Neural progenitor cell (in vitro differentiated cells): ENCODE data around the gene PLEKHG2. TPM values are rescaled to one million over a fixed set of nuclear protein-coding genes. Genes with fewer than 3 reads are reported as not detected.

Source experiments
- DNase-seq: peaks from one replicate; pipeline ENCODE4 v3.0.0-alpha.2; 2016; ENCODE audit warnings: low spot score
- H2AFZ ChIP-seq: fragments of 200-600 bp; sonication (generic); replicated peaks from 2 replicates; pipeline ENCODE4 v1.6.1; 2016; ENCODE audit warnings: antibody characterized with exemption
- H3F3A ChIP-seq: fragments of 200-600 bp; sonication (generic); 2 replicates; pipeline ENCODE4 v1.6.1; 2016; ENCODE audit warnings: antibody characterized with exemption, low read depth
- H3K27ac ChIP-seq: fragments of 200-600 bp; sonication (generic); 2 replicates; pipeline ENCODE4 v1.5.1; 2016; ENCODE audit warnings: mild to moderate bottlenecking
- H3K27me3 ChIP-seq: fragments of 200-600 bp; sonication (generic); 2 replicates; pipeline ENCODE4 v1.6.1; 2016; ENCODE audit warnings: mild to moderate bottlenecking, moderate library complexity
- H3K36me3 ChIP-seq: fragments of 200-600 bp; sonication (generic); 2 replicates; pipeline ENCODE4 v1.5.1; 2016
- H3K4me1 ChIP-seq: fragments of 200-600 bp; sonication (generic); 2 replicates; pipeline ENCODE4 v1.6.1; 2016; ENCODE audit warnings: mixed run types
- H3K4me2 ChIP-seq: fragments of 200-600 bp; sonication (generic); 2 replicates; pipeline ENCODE4 v1.6.1; 2016
- H3K4me3 ChIP-seq: fragments of 200-600 bp; sonication (generic); 2 replicates; pipeline ENCODE4 v1.5.1; 2016
- H3K79me2 ChIP-seq: fragments of 200-600 bp; sonication (generic); 2 replicates; pipeline ENCODE4 v1.6.1; 2016; ENCODE audit warnings: low read depth
- H3K9ac ChIP-seq: fragments of 200-600 bp; sonication (generic); 2 replicates; pipeline ENCODE4 v1.6.1; 2016
- H3K9me3 ChIP-seq: fragments of 200-600 bp; sonication (generic); 2 replicates; pipeline ENCODE4 v1.5.1; 2016; ENCODE audit warnings: low read depth
- H4K20me1 ChIP-seq: fragments of 200-600 bp; sonication (generic); 2 replicates; pipeline ENCODE4 v1.6.1; 2016; ENCODE audit warnings: low read depth
- H3K27ac Mint-ChIP-seq: 3 replicates; pipeline ENCODE4 v1.8.0; 2021; ENCODE audit warnings: mixed read lengths
- H3K27me3 Mint-ChIP-seq: 2 replicates; pipeline ENCODE4 v1.8.0; 2022; ENCODE audit warnings: low read depth, mild to moderate bottlenecking, inconsistent platforms, moderate library complexity, mixed read lengths; ENCODE audit not compliant: insufficient read depth
- H3K36me3 Mint-ChIP-seq: 3 replicates; pipeline ENCODE4 v1.8.0; 2021; ENCODE audit warnings: mixed read lengths
- H3K4me1 Mint-ChIP-seq: 3 replicates; pipeline ENCODE4 v1.8.0; 2021; ENCODE audit warnings: mixed read lengths
- H3K4me3 Mint-ChIP-seq: 3 replicates; pipeline ENCODE4 v1.8.0; 2021; ENCODE audit warnings: mild to moderate bottlenecking, moderate library complexity, mixed read lengths
- H3K9me3 Mint-ChIP-seq: 3 replicates; pipeline ENCODE4 v1.8.0; 2020; ENCODE audit warnings: mixed read lengths
- CTCF ChIP-seq: fragments of 200-600 bp; sonication (generic); IDR thresholded peaks from 2 replicates; pipeline ENCODE4 v1.5.1; 2017; ENCODE audit warnings: antibody characterized with exemption, mild to moderate bottlenecking
- EZH2 ChIP-seq: fragments of 200-600 bp; sonication (generic); IDR thresholded peaks from 2 replicates; pipeline ENCODE4 v1.6.1; 2017; ENCODE audit warnings: antibody characterized with exemption, mild to moderate bottlenecking, moderate library complexity
- EZH2phosphoT487 ChIP-seq: fragments of 200-600 bp; sonication (generic); IDR thresholded peaks from 2 replicates; pipeline ENCODE4 v1.6.1; 2017; ENCODE audit warnings: antibody characterized with exemption
- total RNA-seq: library from RNA; depleted of rRNA; stranded (reverse); fragments of >200 nt; gene quantifications from 2 replicates; pipeline ENCODE4 v1.2.3, GENCODE V29; 2015; ENCODE audit warnings: low replicate concordance

The PLEKHG2 gene
- total RNA-seq, 1 donor from 2014 or later: 10.7 TPM

DNA sequence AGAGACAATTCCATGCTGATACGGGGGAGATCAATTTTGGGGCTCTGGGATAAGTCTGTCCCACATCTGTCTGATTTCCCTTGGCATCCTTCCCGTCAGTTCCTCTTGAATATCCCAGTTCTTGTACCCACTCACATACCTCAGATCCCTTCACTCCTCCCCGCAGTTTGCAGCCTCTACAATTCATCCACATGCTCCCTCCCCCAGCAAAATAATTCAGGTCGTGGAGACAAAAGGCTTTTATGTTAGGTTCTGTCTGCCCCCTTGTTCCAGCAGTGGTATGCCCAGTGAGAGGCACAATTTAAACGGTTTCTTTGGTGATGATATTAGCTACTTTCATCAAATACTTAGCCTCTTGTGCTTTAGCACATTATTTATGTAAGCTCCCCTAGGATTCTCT is 13.7 kb downstream of the PLEKHG2 start:
- H3K9me3 Mint-ChIP-seq: no peaks in the 10 kb centered on the region
- H3K4me1 Mint-ChIP-seq: peaks cover 24% of the 10 kb centered on the region
- Histone ChIP-seq H4K20me1 (peaks cover 10% of the 10 kb centered on the region), H3K79me2 (no peaks in the 10 kb centered on the region), H3K36me3 (no peaks in the 10 kb centered on the region), H3K9me3 (no peaks in the 10 kb centered on the region), H3K4me2 (no peak overlapping the region), H3K9ac (no peak overlapping the region), H3K4me1 (peaks cover 10% of the 10 kb centered on the region), H3F3A (peaks cover 38% of the 10 kb centered on the region), H3K27me3 (no peaks in the 10 kb centered on the region), H3K4me3 (no peak overlapping the region), H3K27ac (peak overlapping the region; percentile 42), H2AFZ (no peak overlapping the region)
- no peak for DNase-seq
- H3K36me3 Mint-ChIP-seq: peaks cover 21% of the 10 kb centered on the region
- TF ChIP-seq CTCF: no peak
- no peak for TF ChIP-seq EZH2
- no peak for TF ChIP-seq EZH2phosphoT487
- H3K27ac Mint-ChIP-seq: peak overlapping the region; percentile 8
- peaks cover 4% of the 10 kb centered on the region for H3K27me3 Mint-ChIP-seq
- peak overlapping the region; percentile 28 for H3K4me3 Mint-ChIP-seq

DNA sequence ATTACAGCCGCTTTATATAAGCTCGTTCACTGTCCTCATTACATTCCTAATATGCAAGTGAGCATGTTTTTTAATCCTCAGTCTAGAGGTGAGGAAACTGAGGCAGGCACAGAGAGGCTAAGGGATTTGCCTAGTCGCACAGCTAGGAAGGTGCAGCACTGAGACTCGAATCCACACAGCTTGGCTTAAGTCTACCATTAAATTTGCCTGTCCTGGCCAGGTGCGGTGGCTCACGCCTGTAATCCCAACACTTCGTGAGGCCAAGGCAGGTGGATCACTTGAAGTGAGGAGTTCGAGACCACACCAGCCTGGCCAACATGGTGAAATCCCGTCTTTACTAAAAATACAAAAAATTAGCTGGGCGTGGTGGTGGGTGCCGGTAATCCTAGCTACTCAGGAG is 15.2 kb downstream of the PLEKHG2 start:
- DNase-seq: no peak
- Histone ChIP-seq H3K36me3 (no peaks in the 10 kb centered on the region), H3F3A (peaks cover 51% of the 10 kb centered on the region), H4K20me1 (peaks cover 10% of the 10 kb centered on the region), H2AFZ (no peak overlapping the region), H3K79me2 (peaks cover under 1% of the 10 kb centered on the region), H3K9ac (no peak overlapping the region), H3K27me3 (no peaks in the 10 kb centered on the region), H3K27ac (no peak overlapping the region), H3K4me3 (no peak overlapping the region), H3K9me3 (no peaks in the 10 kb centered on the region), H3K4me2 (no peak overlapping the region), H3K4me1 (peaks cover 10% of the 10 kb centered on the region)
- no peaks in the 10 kb centered on the region for H3K9me3 Mint-ChIP-seq
- no peak overlapping the region for H3K4me3 Mint-ChIP-seq
- H3K27ac Mint-ChIP-seq: no peak overlapping the region
- TF ChIP-seq CTCF: no peak
- TF ChIP-seq EZH2: no peak
- no peak for TF ChIP-seq EZH2phosphoT487
- peaks cover 24% of the 10 kb centered on the region for H3K4me1 Mint-ChIP-seq
- peaks cover 19% of the 10 kb centered on the region for H3K36me3 Mint-ChIP-seq
- peaks cover 4% of the 10 kb centered on the region for H3K27me3 Mint-ChIP-seq

DNA sequence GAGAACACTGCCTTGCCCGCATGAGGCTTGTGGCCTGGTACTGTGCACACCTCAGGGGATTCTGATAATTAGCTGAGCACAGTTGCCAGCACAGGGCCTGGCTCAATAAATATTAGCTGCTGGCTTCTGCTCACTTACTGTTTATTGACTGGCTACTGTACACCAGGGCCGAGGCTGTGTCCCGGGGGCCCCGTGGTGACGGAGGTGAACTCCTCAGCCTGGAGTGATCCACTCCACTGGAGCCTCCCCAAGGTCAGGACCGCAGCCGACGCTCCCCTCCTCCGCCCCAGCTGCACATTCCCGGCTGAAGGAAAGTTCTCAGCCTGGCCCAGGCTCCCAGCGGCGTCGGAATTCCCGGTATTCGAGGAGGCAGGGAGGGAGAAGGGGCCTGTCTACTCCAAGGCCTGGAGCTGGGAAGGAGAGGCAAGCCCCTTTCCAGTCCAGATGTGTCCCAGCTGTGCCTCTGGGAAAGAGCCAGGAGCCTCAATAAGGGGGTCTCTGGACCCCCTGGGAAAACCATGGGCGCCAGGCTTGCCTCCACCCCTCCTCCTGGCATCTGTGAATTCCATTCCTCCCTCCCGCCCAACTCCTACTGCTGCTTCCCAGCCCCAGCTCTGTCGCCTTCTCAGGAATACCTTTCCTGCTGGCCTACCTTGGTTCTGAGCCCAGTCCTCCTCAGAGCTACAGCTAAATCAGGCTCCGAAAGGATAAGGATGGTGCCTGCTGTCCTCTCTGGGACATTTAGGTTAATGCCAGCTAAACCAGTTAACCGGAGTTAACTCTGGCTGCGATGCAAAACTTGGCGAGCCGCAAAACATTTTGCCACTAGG is 16.0 kb downstream of the PLEKHG2 start:
- Histone ChIP-seq H3K79me2 (peaks cover 8% of the 10 kb centered on the region), H3K27me3 (no peaks in the 10 kb centered on the region), H3K36me3 (peaks cover 4% of the 10 kb centered on the region), H3K4me2 (peak overlapping the region; percentile 56), H3F3A (peaks cover 59% of the 10 kb centered on the region), H3K4me1 (peaks cover 10% of the 10 kb centered on the region), H3K4me3 (no peak overlapping the region), H3K9me3 (no peaks in the 10 kb centered on the region), H3K27ac (peak overlapping the region; percentile 95), H4K20me1 (peaks cover 15% of the 10 kb centered on the region), H3K9ac (no peak overlapping the region), H2AFZ (no peak overlapping the region)
- Mint-ChIP-seq H3K27me3 (peaks cover 4% of the 10 kb centered on the region), H3K36me3 (peaks cover 22% of the 10 kb centered on the region), H3K4me1 (peaks cover 24% of the 10 kb centered on the region), H3K27ac (peak overlapping the region; percentile 96), H3K9me3 (no peaks in the 10 kb centered on the region), H3K4me3 (peak overlapping the region; percentile 73)
- TF ChIP-seq CTCF: no peak
- TF ChIP-seq EZH2phosphoT487: no peak
- TF ChIP-seq EZH2: no peak
- peak; percentile 91 for DNase-seq
